NCI-H1436 (cell line): Measurements from ENCODE around the gene MR1.
"Not testable (repeated sequence)": the region's sequence is repeated elsewhere in the genome, so short reads cannot be mapped to it uniquely, and the experiment has no call there.

Experiments
- DNase-seq: peaks from one replicate; lab custom pipeline; 2025; lab: John Stamatoyannopoulos, UW

MR1 gene

DNA sequence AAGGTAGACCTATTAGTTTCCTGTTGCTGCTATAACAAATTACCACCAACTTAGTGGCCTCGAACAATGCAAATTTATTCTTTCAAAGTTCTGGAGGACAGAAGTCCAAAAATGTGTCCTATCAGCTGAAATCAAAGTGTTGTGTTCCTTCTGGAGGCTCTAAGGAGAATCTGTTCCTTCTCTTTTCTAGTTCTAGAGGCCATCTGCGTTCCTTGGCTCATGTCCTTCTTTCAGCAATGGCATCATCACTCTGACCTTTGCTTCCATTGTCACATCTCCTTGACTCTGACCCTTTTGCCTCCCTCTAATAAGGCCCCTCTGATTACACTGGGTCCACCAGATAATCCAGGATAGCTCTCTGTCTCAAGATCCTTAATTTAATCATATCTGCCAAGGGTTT, 1.2 kb upstream of the MR1 start:
- no peak for DNase-seq

DNA sequence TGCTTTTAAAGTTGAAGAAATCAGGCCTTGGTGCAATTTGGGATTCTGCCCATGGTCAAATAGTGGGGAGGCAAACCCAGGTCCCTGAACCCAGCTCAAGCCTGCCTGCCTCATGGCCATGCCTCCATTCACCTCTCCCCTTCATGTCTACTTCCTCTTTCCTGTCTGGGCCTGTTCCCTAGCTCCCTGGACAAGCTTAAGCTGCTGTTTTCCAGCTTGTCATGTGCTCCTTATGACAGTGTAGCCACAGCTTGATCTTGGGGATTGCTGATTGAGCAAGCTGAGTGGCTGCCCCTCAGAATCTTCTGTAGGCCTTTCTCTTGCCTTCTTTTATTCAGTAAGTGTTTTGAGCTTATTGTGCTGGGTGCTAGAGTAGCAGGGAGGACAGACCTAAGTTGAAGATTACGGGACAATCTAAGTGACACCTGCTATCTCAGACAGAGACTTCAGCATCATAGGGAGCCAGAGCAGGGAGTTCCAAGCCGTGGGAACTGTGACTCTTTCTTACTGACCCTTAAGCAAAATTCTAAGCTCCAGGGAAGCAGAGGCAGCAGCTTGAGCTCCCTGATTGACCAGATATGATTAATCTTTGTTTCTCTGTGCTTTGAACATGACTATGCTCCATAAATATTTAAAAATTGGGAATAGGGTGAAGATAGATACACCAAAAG, 520 bp upstream of the MR1 start:
- DNase-seq = no peak

DNA sequence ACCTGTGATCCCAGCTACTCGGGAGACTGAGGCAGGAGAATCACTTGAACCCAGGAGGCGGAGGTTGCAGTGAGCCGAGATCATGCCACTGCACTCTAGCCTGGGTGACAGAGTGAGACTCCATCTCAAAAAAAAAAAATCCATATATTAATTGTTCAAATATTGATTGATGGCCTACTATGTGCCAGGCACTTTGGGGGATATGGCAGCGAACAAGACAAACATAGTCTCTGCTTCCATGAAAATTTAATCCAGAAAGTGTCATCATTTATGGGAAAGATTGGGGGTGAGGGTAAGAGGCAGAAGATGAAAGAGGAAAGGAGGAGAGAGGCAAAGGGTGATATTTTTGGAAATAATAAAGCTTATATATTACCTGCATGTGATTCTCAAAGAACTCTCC, 1.4 kb downstream of the MR1 start:
- not testable (repeated sequence) for DNase-seq

DNA sequence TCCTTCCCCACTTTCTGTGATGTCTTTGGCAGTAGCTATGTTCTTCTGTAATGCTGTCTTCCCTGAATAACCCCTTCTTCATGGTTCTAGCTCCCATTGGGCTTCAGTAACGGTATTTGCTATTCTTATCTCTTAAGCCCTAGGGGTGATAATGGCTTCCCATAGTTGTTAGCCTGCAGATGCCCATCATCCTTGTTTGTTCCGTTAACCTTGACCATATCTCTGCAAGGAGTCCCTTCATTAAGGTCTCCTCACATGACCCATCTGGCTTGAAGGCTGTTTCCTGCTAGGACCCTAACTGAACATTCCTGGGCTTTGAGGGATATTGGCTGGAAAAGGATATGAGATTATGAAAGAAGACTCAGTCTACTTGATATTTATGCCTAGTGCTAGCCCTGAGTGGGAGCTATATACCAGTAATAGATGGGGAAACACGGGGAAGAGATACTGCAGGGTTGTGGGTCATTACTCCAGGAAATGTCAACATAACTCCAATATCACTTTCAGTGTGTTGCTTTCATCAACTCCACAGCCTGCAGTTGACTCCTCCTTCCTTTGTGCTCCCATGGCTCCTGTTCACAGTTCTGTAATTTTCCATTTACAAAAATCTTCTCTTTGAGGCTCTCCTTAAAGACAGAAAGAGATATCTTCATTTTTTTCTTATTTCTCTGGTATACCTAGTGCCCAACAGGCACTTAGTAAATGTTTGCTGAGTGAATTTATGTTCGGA, 2.5 kb downstream of the MR1 start:
- DNase-seq = no peak

DNA sequence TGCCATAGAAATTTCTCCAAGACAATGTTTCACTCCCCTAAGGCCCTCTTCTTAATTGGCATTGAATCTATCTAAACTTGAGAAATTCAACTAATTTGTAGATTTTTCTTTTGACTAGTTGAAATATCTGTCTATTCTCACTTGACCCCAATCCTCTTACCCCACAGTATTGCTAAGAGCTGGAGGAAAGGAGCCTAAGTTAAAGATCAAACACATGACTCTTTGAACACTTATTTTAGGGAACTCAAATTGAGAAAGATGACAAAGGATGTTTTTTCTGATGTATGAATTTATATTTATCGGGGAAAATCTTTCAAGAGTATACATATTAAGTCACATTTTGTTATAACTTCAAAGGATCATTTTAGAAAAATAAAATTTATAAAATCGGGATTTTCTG, 3.6 kb downstream of the MR1 start:
- no peak for DNase-seq

DNA sequence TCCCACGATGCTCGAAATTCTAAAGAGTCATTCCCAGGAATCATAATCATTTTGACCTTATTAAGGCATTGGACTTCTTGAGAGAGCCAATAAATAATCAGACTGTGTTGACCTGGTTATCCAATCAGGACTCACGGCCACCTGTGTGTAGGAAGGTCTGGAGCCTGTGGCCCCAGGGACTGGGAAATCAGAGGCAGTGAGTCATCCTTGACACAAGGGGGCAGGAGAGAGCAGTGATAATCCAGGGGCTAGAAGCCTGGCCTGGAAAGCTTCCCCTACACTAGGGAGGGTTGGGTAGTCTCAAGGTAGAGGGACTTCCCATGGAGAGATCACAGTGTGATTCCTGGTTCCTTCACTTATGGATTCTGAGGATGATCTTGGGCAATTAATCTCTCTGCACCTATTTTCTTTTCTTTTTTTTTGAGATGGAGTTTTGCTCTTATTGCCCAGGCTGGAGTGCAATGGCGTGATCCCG, 4.7 kb downstream of the MR1 start:
- peak; percentile 68 for DNase-seq

DNA sequence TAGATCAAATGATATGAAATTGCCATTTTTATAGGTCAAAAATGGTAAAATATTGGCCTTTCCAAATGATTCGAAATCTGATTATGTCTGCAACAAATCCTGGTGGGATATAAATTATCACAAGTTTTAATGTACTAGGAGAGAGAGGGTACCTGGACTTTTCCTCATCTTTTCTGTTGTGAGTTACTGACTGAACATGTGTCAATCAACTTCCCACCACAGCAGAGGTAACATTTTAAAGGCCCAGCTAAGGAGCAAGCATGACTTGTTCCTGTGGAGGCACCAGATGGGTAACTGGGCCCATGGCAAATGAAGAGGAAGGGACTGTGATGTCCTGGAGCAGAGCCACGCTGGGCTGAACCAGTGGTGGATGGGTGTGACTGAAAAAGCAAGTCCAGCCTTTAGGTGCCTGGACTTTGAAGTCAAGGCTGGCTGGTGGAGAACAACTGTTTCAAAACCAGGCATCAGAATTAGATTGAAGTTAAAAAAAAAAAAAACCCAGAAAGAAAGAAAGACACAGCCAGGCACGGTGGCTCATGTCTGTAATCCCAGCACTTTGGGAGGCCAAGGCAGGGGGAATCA, 6.6 kb downstream of the MR1 start:
- DNase-seq = no peak

DNA sequence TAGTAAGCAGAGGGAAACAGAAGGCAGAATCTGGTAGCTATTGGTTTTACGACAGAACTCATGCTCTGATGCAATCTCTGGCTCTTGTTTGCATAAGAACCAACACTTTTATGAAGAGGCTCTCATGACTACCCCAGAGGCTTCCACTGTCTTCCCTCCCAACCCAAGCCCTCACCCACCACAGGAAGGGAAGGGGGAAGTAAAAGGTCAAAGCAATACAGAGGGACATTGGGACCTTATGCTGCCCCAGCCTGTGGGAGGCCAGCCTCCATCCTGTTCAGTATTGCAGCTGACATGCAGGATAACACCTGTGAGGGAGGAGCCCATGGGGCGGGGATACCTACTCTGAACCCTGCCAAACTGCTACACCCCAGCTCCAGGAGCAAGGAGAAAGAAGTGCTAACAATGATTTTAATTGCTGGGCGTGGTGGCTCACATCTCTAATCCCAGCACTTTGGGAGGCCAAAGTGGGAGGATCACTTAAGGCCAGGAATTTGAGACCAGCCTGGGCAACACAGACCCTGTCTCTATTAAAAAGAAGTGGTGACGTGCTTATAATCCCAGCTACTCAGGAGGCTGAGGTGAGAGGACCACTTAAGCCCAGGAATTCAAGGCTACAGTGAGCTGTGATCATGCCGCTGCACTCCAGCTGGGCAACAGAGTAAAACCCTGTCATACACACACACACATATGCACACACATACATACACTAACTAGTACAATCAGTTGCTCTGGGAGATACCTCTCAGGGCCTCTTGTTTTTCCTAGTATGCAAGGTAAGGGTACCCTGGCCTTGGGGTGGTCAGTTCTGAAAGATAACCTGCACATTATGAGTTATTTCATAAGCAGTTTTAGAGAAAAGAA, 9.5 kb downstream of the MR1 start:
- peak; percentile 37 for DNase-seq

DNA sequence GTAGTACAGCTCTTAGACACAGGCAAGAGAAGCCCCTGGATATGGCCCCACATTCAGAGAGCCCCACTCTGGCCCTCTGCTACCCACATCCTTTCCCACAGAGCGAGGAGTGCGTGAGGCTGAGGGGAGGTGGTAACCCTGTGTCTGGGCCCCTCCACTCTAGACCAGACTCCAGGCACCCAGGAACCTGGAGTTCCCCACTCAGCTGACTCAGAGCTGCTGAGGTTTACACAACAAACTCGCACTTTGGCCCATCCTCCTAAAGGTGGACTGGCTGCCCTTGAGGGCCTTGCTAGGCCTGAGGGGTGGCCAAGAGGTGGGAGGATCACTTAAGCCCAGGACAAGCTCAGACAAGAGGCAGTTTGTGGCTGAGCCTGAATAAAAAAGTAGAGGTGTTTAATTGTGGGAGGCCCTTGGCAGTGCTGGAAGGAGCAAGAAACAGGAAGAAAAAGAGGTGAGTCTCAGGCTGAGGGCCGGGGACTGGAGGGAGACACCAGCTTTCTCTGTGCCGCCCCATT, 10.7 kb downstream of the MR1 start:
- DNase-seq = no peak

DNA sequence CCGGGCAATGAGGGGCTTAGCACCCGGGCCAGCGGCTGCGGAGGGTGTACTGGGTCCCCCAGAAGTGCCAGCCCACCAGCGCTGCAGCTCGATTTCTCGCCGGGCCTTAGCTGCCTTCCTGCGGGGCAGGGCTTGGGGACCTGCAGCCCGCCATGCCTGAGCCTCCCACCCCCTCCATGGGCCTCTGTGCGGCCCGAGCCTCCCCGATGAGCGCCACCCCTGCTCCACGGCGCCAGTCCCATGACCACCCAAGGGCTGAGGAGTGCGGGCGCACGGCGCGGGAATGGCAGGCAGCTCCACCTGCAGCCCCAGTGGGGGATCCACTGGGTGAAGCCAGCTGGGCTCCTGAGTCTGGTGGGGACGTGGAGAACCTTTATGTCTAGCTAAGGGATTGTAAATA, 12.2 kb downstream of the MR1 start:
- DNase-seq = not testable (repeated sequence)

DNA sequence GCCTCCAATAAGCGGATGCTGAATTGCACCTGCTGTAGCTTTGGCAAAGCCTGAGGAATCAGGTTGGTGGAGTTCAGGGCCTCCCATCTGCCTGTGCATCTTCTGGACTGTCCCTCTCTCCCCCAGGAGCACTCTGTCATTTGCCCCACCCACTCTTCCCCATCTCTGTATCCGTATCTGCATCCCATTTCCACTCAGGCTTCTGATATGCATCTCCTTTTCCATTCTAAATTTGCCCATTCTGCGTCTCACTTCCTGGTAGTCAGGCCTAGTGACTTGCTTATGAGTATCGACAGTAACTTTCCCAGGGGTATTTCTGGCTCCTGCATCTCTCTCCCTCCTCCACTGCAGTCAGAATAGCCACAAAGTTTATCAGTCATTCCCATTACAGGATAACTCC, 15.6 kb downstream of the MR1 start:
- DNase-seq = no peak

DNA sequence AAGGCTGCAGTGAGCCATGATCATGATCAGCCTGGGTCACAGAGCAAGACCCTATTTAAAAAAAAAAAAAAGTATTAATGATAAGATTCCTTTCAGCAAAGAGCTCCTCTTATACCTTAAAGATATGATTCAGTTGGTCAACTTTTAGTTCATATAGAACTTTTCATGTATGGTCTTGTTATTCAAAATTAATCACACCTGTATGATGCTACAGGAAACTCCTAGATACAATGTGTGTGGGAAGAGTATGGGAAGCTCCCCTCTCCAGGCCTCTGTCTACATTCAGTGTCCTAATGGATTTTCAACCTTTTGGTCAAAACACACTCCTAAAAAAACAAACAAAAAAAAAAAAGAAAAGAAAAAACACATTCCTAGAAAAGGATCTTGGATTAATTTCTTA, 17.1 kb downstream of the MR1 start:
- no peak for DNase-seq

DNA sequence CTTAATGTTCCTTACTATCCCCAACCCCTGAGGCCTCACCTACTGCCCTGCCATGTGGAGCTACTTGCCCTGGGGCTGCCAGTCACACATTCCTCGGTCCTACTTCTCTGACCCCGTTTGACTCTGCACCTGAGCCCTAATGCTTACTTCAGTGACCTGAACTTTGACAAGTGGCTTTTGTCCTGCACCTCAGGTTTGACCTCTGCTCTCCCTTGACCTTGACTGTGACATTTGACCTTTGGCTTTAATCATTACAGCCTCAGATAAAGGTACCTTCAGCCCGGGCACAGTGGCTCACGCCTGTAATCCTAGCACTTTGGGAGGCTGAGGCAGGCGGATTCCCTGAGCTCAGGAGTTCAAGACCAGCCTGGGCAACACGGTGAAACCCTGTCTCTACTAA, 22.8 kb downstream of the MR1 start:
- no peak for DNase-seq

DNA sequence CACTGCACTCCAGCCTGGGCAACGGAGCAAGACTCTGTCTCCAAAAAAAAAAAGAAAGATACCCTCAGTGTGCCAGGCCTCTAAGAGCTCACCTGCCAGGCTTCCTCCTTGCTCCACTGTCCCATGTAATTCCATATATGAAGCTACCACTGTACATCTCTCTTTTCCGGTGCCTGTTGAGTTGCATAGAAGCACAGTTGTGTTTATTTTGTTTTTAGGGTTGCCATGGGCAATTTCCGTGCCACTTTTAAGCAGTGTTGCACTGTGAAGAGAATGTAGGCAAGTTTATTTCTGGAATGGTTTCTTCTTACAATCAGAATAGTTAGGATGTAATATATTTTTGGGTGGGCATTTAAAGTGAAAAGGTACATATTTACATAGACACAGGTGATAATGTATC, 23.3 kb downstream of the MR1 start:
- no peak for DNase-seq

DNA sequence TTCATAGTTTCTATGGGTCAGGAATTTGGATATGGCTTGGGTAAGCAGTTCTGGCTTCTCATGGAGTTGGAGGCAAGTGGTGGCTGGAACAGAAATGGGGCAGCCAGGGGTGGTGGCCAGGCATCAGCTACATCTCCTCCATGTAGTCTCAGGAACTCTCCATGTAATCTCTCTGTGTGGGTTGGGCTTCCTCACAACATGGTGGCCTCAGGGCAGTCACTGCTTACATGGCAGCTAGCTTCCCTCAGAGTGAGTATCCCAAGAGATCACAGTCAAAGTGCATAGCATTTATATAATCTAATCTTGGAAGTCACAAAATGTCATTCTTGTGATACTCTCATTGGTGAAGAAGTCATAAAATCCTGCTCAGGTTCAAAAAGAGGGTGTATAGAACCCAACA, 25.7 kb downstream of the MR1 start:
- no peak for DNase-seq

DNA sequence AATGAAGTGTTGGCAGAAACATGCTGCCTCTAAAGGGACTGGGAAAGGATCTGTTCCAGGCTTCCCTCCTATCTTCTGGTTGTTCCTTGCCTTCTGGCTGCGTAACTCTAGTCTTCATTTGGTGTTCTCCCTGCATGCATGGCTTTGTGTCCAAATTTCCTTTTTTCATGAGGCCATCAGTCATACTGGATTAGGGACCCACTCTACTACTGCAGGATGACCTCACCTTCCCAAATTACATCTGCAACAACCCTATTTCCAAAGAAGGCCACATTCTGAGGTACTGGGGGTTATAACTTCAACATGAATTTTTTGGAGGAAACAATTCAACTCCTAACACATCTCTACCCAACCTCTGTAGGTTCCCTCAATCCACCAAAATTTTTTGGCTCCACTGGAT, 26.3 kb downstream of the MR1 start:
- DNase-seq = no peak

DNA sequence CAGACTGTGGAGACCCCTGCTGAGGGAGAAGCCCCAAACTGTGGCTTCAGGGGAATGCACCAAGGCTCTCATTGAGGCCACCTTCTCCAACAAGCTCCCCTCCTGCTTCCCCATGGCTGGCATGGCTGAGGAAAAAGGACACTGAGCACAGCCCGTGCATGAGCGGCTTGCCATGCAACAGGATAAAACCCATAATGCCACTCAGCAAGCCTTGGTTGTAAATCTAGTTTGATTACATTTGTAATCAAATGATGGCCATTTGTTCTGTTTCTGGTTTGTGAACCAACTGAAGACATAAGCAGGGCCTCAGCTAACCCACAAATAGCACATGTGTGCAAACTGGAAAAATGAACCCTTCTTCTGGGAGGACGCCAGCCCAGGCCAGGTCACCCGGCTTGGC, 27.2 kb downstream of the MR1 start:
- DNase-seq = not testable (repeated sequence)

DNA sequence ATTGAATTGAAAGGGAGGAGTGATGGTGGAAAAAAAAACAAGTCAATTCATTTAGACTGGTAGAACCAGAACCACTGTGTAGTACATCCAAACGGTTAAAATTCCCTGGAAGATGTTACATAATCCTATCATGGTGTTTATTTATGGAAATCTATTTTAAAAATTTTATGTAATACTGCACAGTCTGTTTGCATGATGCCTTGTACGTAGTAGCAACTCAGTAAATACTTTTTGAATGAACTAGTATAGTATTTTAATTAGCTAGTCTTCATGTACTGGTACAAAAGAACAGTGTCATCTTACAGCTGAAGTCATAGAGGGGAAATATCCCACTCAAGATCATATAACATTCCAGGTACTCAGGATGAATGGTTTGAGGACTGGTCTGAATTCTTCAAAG, 27.7 kb downstream of the MR1 start:
- no peak for DNase-seq

DNA sequence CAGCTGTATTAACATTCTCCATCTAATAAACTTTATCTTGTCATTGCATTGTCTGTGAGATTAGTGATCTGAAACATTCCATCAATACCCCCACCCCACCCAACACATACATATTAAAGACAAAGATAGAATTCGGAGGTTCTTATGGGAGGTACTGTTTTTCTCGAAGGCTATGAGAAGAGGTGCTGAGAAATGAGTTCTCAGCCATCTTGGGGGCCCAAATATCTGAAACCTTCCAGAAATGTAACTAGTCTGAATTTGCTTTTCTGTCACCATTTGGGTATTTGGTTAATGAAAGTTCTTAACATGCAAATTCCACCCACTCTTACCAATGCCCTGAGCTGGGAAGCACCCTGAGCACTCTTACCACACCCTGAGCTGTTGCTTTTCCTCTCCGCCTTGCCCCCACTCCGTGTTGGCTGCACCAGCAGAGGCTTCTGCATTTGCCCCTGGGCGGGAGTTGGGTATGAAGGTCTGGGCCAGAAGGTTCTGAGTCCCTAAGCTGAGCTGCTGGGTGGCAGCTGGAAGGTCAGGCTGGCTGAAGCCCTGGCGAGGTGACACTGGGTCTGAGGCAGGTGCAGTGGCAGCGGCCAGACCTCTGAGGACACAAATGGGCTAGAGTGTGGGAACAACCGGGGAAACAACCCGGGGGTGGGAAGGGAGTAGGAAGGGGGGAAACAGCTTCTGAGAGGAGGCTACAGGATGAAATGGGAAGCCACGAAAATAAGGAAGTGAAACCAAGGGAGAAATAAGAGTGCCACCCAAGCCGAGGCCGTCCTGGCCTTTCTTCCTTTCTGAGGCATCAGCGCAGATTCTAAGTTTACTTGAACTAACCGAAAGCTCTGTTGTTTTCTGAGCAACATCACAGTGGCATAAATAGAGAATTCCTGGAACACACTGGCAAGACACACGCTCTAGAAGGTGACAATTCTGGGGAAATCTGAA, 28.4 kb downstream of the MR1 start:
- DNase-seq = no peak

DNA sequence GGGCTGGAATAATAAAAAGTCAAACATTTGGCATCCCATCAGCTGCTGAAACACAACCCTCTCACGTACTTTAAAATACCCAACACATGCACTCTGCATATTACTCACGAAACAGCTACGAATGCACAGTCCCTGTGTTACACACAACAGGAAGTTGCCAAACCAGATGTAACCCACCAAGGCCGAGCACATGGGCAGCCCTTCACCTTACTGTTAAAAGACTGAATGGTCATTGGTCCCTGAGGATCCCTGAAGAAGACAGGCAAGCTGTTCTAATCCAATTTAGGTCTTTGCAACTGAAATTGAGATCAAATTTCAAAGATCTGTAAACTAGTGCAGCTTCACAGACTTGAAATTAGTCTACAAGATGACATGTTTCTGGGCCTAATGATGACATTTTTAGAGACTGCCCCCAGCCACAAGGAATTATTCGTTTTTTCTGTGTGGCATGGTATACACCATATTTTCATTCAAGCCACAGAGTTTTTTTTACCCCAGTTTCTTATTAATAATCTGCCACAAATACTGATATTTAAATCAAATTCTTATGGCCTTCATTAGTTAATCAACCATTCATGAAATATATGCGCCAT, 29.1 kb downstream of the MR1 start:
- DNase-seq = no peak
